Left forelimb (tissue), 1 donor: ENCODE measurements around the gene MMP1.

Experiments
- DNase-seq: peaks from one replicate; pipeline ENCODE4 v3.0.0-alpha.2; 2018; ENCODE audit warnings: low spot score

MMP1 gene

GRCh38 chr11:102798012-102798746 lies at the start of gene MMP1:
Gene MMP1, minus strand, starts transcription at chr11:102798160. Its CDS starts 68 bp downstream, at chr11:102798092.
- DNase-seq, result no peak

GRCh38 chr11:102846292-102846691 lies 48.3 kb upstream of the MMP1 start:
- no peak for DNase-seq

- DNase-seq, result no peak
These were observed 45.5 kb upstream of the MMP1 start, which contains the start of gene MMP3 for GRCh38 chr11:102843489-102843888. Gene MMP3, minus strand, starts transcription at chr11:102843609. Its CDS starts 63 bp downstream, at chr11:102843546.

- DNase-seq, result no peak
These were observed 45.0 kb upstream of the MMP1 start for GRCh38 chr11:102842930-102843329.

GRCh38 chr11:102840018-102840417 lies 42.1 kb upstream of the MMP1 start:
- DNase-seq, result no peak

- no peak for DNase-seq
These were observed 39.7 kb upstream of the MMP1 start for GRCh38 chr11:102837646-102838045.

- no peak for DNase-seq
These were observed 39.2 kb upstream of the MMP1 start for GRCh38 chr11:102837156-102837555.

- no peak for DNase-seq
These were observed 38.4 kb upstream of the MMP1 start for GRCh38 chr11:102836290-102836875.

- DNase-seq, result no peak
These were observed 35.8 kb upstream of the MMP1 start for GRCh38 chr11:102833731-102834130.

GRCh38 chr11:102832612-102833011 lies 34.7 kb upstream of the MMP1 start:
- DNase-seq, result no peak

GRCh38 chr11:102831489-102832440 lies 33.8 kb upstream of the MMP1 start:
- DNase-seq, result peak; percentile 75

- no peak for DNase-seq
These were observed 33.1 kb upstream of the MMP1 start for GRCh38 chr11:102831128-102831488.

GRCh38 chr11:102830001-102830727 lies 32.2 kb upstream of the MMP1 start:
- DNase-seq, result no peak

- DNase-seq, result no peak
These were observed 31.5 kb upstream of the MMP1 start for GRCh38 chr11:102829316-102830000.

GRCh38 chr11:102824556-102824955 lies 26.6 kb upstream of the MMP1 start:
- DNase-seq, result no peak

- no peak for DNase-seq
These were observed 21.5 kb upstream of the MMP1 start for GRCh38 chr11:102819491-102819890.

GRCh38 chr11:102813484-102813883 lies 15.5 kb upstream of the MMP1 start:
- no peak for DNase-seq

- DNase-seq, result no peak
These were observed 14.2 kb upstream of the MMP1 start for GRCh38 chr11:102812188-102812587.

GRCh38 chr11:102810950-102811660 lies 13.1 kb upstream of the MMP1 start:
- DNase-seq, result no peak

- DNase-seq, result no peak
These were observed 12.0 kb upstream of the MMP1 start for GRCh38 chr11:102809971-102810370.

- DNase-seq, result no peak
These were observed 10.0 kb upstream of the MMP1 start for GRCh38 chr11:102807921-102808320.
